Endometrial microvascular endothelial cells (primary cell): ENCODE measurements around the gene KRT83. TPM values are rescaled to one million over a fixed set of nuclear protein-coding genes. Genes with fewer than 3 reads are reported as not detected.
"Not testable (repeated sequence)": the region's sequence is repeated elsewhere in the genome, so short reads cannot be mapped to it uniquely, and the experiment has no call there.

Experiments
- in situ Hi-C: cut with HindIII; loops from 2 replicates; pipeline ENCODE4 v1.10.0; 2017; ENCODE audit warnings: low sequenced_read_pairs, low pct_unique_long_range_greater_than_20kb; ENCODE audit errors: inconsistent ontology term
- total RNA-seq: library from RNA; depleted of rRNA; stranded (reverse); fragments of >200 nt; gene quantifications from one replicate; pipeline ENCODE4 v1.2.3, GENCODE V29; 2015; ENCODE audit errors: inconsistent ontology term

The KRT83 gene
- total RNA-seq, 1 donor from 2014 or later, result not detected

- in situ Hi-C loops, result no loop called here
Measured at GRCh38 chr12:52295663-52296062, 25.5 kb downstream of the KRT83 start.

- in situ Hi-C loops, result no loop called here
Measured at GRCh38 chr12:52294803-52295202, 26.4 kb downstream of the KRT83 start.

- in situ Hi-C loops, result no loop called here
Measured at GRCh38 chr12:52293926-52294325, 27.3 kb downstream of the KRT83 start.

GRCh38 chr12:52291267-52291935 lies 29.8 kb downstream of the KRT83 start, which contains the start of gene KRT81:
Gene KRT81 (minus strand): TSS chr12:52291534. CDS start chr12:52291465, 69 bp downstream.
- in situ Hi-C loops, result no loop called here

- in situ Hi-C loops, result not testable (repeated sequence)
Measured at GRCh38 chr12:52290483-52291134, 30.6 kb downstream of the KRT83 start.

GRCh38 chr12:52287816-52288805 lies 33.1 kb downstream of the KRT83 start:
- in situ Hi-C loops, result loop anchor here (10.0 kb wide), 1 partner anchor 73 kb away; no protein-coding TSS in a partner anchor

- in situ Hi-C loops, result loop anchor here (10.0 kb wide), 1 partner anchor 72 kb away; no protein-coding TSS in a partner anchor
Measured at GRCh38 chr12:52286857-52287785, 34.1 kb downstream of the KRT83 start.

GRCh38 chr12:52285851-52286530 lies 35.2 kb downstream of the KRT83 start:
- in situ Hi-C loops, result loop anchor here (10.0 kb wide), 1 partner anchor 71 kb away; no protein-coding TSS in a partner anchor

GRCh38 chr12:52285172-52285745 lies 35.9 kb downstream of the KRT83 start:
- in situ Hi-C loops, result loop anchor here (10.0 kb wide), 1 partner anchor 70 kb away; no protein-coding TSS in a partner anchor

- in situ Hi-C loops, result loop anchor here (10.0 kb wide), 1 partner anchor 70 kb away; no protein-coding TSS in a partner anchor
Measured at GRCh38 chr12:52284562-52285171, 36.5 kb downstream of the KRT83 start.

- in situ Hi-C loops, result loop anchor here (10.0 kb wide), 1 partner anchor 66 kb away; no protein-coding TSS in a partner anchor
Measured at GRCh38 chr12:52280796-52281560, 40.2 kb downstream of the KRT83 start.

- in situ Hi-C loops, result loop anchor here (10.0 kb wide), 1 partner anchor 66 kb away; no protein-coding TSS in a partner anchor
Measured at GRCh38 chr12:52280319-52280795, 40.8 kb downstream of the KRT83 start.

- in situ Hi-C loops, result loop anchor here (10.0 kb wide), 1 partner anchor 65 kb away; no protein-coding TSS in a partner anchor
Measured at GRCh38 chr12:52279422-52280318, 41.5 kb downstream of the KRT83 start.

- in situ Hi-C loops, result no loop called here
Measured at GRCh38 chr12:52278575-52279421, 42.4 kb downstream of the KRT83 start.
